DMS153 (cell line): ENCODE measurements around the gene RALBP1.
"Not testable (repeated sequence)": the region's sequence is repeated elsewhere in the genome, so short reads cannot be mapped to it uniquely, and the experiment has no call there.

ENCODE experiments used
- DNase-seq: peaks from one replicate; lab custom pipeline; 2025; lab: John Stamatoyannopoulos, UW

Gene RALBP1

DNA sequence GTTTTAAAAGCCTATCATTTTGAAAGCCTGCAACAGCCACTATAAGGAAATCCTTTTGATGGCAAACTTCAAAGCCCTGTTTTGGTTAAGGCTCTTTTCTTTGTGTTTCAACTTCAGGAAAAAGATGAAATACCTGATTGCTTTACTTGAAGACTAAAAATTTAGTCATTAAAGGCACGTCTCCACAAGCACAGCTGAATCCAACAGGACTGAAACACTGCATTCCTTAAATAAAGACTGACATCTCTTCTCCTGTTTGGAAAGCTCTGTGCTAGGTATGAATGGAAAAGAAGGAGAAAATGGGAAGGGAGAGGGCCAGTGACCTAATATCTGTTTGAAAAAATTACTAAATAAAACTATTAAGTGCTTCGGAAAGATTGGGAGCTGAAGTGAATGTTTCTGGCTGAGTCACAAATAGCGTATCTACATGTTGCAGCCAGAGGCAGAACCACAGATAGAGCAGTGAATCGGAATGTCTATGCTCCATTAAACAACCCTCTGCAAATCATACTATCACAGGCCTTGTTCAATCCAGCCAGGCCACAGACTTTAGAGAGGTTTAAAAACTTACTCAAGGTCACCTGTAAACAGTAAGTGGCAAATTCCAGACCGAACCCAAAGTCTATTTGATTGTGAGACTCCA, 21.1 kb upstream of the RALBP1 start:
- no peak for DNase-seq

DNA sequence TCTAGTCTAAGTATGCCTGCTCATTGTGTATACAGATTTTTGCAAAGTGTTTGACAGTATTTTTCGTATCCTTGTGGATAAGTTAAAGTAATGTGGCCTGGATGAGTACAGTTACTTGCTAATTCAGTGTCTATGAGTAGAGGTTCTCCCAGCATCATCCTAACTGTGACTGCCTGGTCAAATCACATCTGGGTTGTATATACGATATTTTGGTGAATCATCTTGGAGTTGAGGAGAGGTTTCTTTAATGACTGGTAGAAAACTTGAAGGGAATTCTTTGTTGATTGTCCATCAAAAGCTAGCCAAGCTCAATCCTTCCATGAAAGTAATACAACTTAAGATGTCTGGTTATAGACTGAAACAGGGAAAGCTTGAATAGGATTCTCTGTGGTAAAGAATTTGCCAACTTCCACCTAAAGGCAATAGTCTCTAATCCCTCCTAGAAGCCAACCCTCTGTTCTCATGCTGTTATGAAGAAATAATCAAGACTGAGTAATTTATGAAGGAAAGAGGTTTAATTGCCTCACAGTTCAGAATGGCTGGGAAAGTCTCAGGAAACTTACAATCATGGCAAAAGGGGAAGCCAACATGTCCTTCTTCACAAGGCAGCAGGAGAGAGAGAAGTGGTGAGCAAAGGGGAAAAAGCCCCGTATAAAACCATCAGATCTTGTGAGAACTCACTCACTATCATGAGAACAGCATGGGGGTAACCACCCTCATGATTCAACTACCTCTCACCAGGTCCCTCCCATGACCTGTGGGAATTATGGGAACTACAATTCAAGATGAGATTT, 19.4 kb upstream of the RALBP1 start:
- no peak for DNase-seq

DNA sequence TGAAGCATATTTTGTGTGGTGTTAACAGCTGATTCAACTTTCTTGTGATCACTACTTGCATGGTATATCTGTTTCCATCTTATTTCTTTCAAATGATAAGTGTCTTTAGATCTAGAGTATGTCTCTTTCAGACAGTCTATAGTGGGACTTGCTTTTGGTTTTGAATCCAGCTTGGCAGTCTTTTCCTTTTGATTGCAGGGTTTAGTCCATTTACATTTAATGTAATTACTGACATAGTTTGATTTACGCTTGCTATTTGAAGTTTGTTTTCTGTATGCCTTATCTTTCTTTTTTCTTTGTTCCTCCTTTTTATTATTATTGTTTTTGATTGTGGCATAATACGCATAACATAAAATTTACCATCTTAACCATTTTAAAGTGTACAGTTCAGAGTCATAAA, 9.2 kb upstream of the RALBP1 start:
- no peak for DNase-seq

DNA sequence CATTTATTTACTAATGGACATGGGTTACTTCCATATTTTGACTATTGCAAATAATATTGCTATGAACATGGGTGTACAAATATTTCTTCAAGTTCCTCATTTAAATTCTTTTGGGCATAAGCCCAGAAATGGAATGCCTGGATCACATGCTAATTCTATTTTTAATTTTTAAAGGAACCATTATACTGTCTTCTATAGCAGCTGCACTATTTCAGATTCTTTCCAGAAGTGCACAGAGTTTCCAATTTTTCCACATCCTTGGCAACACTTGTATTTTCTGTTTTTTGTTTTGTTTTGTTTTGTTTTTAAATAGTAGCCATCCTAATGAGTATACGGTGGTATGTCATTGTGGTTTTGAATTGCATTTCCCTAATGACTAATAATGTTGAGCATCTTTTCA, 8.5 kb upstream of the RALBP1 start:
- no peak for DNase-seq

DNA sequence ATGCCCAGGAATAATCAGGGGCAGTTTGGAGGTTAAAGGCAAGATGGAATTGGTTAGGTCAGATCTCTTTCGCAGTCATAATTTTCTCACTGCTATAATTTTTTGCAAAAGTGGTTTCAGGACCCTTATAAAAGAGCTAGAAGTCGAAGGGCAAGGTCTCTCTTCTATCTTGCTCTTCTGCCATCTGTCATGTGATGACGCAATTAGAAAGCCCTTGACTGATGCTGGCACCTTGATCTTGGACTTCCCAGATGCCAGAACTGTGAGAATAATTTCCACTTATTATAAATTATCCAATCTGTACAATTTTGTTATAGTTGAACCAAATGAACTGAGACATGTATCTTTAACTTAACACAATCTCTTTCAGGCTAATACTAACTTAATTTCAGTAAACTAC, 6.3 kb upstream of the RALBP1 start:
- DNase-seq, result no peak

DNA sequence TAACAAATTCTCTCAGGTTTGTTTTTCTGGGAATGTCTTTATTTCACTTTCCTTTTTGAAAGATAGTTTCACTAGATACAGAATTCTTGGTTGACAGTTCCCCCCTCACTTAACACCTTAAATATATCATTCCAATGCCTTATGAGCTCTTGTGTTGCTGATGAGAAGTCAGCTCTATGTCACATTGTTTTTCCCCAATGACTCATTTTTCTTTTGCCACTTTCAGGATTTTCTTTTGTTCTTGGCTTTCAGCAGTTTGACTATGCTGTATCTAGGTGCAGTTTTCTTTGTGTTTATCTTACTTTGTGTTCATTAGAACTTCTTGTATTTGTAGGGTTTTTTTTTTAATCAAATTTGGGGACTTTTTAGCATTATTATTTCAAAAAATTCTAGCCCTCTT, 5.6 kb upstream of the RALBP1 start:
- no peak for DNase-seq

DNA sequence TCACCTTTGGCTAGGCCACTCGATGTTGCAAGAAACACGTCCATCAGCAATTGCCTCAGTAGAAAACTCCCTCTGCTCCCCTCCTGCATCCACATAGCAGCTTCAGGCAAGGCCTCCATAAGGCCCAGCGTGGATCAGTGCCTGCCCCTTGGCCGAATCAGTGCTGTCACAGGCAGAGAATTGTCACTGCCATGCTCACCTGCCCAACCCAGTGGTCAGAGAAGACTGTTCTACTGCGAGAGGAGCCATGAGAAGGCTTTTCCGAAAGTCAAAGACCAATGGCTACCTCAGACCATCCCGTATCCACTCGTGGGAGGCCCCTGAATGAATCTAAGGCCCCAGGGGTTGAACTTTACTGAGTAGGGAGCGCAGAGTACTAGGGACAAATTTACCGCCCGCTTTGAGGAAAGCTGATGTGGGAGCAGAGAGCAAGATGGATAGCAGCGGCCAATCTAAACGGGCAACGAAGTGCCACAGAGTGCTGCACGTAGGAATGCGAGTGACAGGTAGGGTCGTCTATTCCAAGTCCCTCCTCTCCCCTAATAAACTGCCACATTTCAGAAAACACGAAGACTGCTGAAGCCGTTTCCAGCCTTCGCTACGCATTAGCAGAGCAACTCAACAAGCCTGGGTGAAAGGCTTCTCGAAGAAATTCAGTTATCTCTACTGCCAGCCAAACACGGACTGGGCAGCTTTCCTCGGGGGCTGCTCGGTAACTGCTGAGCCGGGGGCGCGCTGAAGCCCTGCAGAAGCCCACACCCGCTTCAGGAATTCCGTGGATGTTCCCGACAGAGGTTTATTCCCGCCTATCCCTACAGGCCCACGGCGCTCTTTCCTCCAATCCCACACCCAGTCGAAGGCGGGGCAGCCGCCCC, 968 bp upstream of the RALBP1 start:
- no peak for DNase-seq

DNA sequence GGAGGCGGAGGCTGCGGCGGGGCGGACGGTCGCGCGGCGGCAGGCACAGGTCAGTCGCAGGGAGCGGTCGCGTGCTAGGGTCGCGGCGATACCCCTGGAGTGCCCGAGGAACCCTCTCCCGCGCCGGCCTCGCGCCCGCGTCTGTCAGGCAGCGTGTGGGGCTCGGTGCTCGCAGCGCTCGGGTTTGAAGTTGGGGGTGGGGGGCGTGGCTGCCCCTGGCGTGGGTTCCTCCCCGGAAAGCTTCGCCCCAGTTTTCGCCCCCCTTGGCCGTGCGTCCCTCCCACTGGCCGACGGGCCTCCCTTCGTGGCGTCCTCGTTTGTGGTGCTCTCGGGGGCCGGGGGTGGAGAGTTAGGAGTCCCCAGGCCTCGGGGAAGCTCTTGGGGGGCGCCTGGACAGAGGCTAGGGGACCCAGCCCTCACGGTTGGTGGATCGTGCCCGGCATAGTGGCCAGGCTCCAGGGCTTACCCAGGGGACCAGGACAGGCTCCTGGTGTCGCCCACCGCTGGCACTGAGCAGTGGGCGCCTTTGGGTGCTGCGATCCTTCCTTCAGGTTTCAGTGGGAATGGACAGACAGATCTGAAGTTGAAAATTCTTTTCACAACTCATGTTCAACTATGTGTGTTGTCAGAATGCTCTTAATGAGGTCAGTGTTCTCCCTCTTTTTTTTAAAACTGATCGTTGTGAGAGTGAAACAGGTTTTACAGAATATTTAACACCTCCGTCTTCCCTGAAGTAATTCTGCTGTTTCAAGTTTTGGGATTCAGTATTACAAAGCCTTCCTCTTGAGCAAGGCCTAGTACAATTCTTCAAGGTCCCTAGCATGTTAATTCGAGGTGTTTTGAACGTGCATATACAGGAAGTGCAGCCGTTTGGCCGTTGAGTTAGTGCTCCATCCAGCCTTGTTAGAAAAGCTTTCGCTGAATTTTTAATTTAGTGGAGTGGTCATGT, 604 bp downstream of the RALBP1 start:
- DNase-seq, result no peak

DNA sequence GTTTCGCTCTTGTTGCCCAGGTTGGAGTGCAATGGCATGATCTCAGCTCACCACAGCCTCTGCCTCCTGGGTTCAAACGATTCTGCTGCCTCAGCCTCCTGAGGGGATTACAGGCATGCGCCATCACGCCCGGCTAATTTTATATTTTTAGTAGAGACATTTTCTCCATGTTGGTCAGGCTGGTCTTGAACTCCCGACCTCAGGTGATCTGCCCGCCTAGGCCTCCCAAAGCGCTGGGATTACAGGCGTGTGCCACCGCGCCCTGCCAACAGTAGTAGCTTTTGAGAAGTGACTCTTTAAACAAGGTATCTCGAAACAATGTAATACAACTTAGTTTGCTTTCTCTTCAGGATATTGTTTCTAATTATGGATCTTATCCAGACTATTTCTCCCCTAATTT, 1.6 kb downstream of the RALBP1 start:
- DNase-seq, result not testable (repeated sequence)

DNA sequence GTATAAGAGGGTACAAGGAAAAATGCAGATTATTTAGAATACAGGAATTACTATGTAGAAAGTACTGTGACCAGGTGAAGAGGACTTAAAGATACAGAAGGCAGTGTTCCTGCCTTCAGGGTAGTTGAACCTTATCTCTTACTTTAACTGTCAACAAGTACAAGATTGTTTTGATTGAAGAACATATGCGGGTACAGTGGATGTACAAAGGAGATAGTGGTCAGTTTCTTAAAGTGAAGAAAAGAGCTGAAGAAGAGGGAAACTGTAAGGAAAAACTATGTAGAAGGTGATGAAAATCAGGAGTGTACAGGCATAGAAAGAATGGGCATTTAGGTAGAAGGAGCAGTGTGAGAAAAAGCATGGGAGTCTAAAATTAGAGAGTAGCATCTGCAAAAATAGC, 2.2 kb downstream of the RALBP1 start:
- no peak for DNase-seq

DNA sequence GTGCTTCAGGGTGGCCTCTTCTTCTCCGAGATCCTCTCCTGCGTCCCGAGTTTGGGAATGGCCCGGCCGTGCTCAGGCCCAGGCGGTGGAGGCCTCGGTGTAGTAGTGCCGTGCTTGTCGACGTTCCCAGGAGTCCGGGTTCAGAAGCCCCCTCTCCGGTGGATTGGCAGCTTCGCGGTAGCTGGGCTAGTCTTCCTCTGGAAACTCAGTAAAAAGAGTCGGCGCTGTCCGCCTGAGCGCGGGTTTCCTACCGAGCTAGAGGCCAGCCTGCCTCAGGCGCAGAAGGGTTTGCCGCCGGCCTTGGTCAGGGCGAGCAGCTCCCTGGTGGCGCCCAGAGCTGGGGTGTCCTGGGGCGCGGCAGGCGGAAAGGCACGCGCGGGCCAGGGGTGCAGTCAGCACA, 3.2 kb downstream of the RALBP1 start:
- no peak for DNase-seq

DNA sequence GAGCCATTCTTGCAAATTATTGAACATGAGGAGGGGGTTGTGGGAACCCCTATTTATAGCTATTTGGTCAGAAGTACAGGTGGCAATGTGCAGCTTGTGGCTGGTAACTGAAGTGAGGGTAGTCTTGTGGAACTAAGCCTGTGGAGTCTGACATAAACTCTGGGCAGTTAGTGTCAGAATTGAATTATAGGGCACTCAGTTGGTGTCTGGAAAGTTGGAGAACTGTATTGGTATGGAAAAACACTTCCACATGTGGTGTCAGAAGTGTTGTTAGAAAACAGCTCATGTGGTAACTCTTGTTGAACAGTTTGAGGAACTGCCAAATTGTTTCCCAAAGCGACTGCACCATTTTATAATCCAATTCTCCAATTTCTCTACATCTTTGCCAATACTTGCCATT, 7.5 kb downstream of the RALBP1 start:
- no peak for DNase-seq

DNA sequence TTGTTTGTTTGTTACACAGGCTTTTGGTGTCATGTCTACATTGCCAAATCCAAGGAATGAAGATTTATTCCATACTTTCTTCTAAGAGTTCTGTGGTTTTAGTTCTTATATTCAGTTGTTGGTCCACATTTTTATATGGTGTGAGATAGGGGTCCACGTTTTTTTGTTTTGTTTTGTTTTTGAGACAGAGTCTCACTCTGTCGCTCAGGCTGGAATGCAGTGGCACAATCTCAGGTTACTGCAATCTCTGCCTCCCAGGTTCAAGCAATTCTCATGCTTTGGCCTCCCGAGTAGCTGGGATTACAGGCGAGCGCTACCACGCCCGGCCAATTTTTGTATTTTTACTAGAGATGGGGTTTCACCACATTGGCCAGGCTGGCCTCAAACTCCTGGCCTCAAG, 8.2 kb downstream of the RALBP1 start:
- no peak for DNase-seq

DNA sequence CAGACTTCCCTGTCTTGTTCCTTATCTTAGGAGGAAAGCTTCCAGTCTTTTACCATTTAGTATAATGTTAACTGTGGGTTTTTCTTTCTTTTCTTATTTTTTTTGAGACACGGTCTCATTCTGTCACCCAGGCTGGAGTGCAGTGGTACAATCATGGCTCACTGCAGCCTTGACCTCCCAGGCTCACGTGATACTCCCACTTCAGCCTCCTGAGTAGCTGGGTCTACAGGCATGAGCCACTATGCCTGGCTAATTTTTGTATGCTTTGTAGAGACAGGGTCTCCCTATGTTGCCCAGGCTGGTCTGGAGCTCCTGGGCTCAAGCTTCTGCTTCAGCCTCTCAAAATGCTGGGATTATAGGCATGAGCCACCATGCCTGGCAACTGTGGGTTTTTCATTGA, 9.5 kb downstream of the RALBP1 start:
- DNase-seq, result not testable (repeated sequence)

DNA sequence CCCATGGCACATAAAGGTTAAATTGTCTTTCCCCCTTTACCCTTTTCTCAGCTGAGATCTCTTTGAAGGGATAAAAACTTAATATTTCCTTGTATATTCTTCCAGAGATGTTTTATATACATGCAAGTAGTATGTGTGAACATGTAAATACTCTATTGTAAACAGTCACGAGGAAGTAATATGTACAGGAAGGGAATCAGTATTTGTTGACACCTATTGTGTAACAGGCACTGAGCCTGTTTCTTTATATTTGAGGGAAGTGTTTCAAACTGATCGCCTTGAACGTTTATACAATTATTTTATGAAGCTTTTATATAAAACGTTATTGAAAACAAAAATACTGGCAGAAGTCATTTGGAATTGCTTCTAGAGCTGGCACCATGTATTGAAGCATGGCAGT, 13.2 kb downstream of the RALBP1 start:
- no peak for DNase-seq

DNA sequence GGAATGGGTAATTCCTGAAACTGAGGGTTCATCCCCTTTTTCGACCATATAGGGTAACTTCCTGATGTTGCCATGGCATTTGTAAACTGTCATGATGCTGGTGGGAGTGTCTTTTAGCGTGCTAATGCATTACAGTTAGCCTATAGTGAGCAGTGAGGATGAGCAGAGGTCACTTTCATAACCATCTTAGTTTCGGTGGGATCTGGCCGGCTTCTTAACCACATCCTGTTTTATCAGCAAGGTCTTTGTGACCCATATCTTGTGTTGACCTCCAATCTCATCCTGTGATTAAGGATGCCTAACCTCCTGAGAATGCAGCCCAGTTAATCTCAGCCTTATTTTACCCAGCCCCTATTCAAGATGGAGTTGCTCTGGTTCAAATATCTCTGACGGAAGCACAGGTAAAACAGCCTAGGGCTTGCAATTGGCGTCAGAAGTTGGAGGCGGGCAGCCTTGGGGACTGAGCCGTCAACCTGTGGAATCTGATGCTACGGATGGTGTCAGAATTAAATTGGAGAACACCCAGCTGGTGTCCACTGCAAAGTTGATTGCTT, 19.5 kb downstream of the RALBP1 start:
- DNase-seq, result no peak

DNA sequence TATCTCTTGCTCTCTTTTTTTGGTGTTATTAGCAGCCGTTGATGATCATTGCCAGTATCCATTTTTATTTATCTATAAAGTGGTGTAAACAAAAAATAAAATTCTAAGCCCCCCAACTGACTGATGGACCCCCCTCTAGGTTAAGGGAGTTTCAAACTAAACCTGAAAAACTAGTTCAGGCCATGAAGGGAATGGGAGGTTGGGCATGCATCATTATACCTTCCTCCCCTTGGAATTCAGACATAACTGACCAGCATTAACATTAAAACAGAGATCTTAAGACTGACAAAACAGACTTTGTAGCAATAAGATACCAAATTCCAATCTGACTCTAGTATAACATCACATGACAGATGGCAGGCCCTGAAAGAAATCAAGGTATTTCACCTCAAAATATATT, 20.2 kb downstream of the RALBP1 start:
- DNase-seq, result no peak

DNA sequence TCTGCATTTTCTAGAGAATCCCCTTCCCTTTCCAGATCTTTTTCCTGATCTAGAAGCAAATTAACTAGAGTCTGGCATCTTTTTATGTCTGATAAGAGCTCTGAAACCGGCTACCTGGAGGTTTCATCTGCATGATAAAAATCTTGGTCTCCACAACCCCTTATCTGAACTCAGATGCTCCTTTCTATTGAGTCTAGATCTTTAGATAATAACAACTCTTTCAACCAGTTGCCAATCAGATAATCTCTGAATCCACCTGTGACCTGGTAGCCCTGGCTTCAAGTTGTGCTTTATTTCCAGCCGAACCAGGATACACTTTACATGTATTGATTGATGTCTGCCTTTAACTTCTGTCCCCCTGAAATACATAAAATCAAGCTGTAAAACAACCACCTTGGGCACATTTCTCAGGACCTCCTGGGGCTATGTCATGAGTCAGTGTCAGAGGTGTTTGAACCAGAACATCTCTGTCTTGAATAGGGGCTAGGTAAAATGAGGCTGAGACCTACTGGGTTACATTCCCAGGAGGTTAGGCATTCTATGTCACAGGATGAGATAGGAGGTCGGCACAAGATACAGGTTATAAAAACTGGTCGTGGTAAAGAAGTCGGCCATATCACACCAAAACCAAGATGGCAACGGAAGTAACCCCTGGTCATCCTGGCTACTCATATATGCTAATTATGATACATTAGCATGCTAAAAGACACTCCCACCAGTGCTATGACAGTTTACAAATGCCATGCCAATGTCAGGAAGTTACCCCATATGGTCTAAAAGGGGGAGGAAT, 20.8 kb downstream of the RALBP1 start:
- no peak for DNase-seq

DNA sequence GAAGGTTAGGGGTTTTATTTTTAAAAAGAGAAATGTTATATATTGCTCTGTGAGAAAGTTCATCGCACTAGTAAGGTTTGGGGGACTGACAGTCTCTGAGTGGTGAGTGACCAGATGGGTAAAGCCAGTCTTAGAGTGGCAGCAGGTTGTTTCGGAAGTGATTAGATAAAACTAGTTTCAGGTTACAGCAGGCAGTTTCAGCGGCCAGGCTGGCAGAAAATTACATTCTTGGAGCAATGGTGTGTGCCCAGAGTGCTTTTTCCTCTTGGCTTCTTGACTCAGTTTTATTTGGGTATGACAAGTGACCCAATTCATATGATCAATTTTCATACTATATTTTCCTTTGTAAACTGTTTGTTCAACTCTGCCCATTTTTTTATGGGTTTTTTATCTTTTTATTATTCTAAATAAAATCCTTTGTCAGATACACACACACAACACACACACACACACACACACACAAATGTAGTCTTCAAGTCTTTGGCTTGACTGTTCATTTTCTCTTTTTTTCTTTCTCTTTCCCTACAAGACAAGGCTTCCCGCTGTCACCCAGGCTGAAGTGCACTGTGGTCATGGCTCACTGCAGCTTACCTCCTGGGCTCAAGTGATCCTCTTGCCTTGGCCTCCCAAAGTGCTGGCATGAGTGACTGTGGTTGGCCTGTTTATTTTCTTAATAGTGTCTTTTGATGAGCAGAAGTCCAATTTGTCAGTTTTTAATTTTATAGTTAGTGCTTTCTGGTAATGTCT, 30.9 kb downstream of the RALBP1 start:
- no peak for DNase-seq

DNA sequence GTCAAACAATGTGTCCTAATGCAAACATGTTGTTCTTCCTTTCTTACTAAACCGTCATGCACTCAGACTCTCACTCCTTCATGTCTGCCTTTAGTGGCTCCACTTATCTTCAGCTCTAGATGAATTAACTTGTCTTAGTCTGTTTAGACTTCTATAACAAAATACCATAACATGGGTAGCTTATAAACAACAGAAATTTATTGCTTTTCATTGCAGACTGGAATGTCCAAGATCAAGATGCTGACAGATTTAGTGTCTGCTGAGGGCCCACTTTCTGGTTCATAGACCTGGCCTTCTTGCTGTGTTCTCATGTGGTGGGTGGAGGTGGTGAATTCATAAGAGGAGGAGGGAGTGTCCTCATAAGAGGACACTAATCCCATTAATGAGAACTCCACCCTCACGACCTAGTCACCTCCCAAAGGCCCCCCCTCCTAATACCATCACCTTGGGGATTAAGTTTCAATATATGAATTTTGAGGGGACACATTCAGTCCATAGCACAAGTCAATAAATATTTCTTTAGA, 32.3 kb downstream of the RALBP1 start:
- DNase-seq, result no peak
